Measurements from ENCODE around the gene R3HDM2. TPM values are rescaled to one million over a fixed set of nuclear protein-coding genes. Genes with fewer than 3 reads are reported as not detected.
A peak's percentile ranks its signal among the peaks of the same experiment; 100 is the strongest.

R3HDM2 gene
- total and polyA plus RNA-seq, 2 experiments from 2014 or later, result 13.4 to 28.7 TPM

GRCh38 chr12:57237596-57237931 lies 193.3 kb downstream of the R3HDM2 start:
- no peak for TF ChIP-seq EZH2phosphoT487 (IDR thresholded peaks at IDR 0.05; ENCODE audit: low read depth, severe bottlenecking, unreplicated experiment)
- TF ChIP-seq EZH2 (IDR thresholded peaks at IDR 0.05; ENCODE audit: borderline replicate concordance), result no peak
- TF ChIP-seq, protein P1, sequence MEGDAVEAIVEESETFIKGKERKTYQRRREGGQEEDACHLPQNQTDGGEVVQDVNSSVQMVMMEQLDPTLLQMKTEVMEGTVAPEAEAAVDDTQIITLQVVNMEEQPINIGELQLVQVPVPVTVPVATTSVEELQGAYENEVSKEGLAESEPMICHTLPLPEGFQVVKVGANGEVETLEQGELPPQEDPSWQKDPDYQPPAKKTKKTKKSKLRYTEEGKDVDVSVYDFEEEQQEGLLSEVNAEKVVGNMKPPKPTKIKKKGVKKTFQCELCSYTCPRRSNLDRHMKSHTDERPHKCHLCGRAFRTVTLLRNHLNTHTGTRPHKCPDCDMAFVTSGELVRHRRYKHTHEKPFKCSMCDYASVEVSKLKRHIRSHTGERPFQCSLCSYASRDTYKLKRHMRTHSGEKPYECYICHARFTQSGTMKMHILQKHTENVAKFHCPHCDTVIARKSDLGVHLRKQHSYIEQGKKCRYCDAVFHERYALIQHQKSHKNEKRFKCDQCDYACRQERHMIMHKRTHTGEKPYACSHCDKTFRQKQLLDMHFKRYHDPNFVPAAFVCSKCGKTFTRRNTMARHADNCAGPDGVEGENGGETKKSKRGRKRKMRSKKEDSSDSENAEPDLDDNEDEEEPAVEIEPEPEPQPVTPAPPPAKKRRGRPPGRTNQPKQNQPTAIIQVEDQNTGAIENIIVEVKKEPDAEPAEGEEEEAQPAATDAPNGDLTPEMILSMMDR (IDR thresholded peaks at IDR 0.05; ENCODE audit: poor library complexity), result no peak
- H3K4me2 ChIP-seq, result peak overlapping the region; percentile 100
- H3K27ac ChIP-seq, result no peak overlapping the region
- H3K79me2 ChIP-seq, result no peaks in the 10 kb centered on the region
- H3K9me3 ChIP-seq (ENCODE audit: low read depth), result no peaks in the 10 kb centered on the region
- H3K4me3 ChIP-seq, result no peak overlapping the region
- no peak for DNase-seq (ENCODE audit: low spot score)
- WGBS (ENCODE audit: low lambda C conversion rate, missing lambda C conversion rate), result 47% methylated on average over 5 of the region's 5 CpGs
- no peaks in the 10 kb centered on the region for H3K36me3 ChIP-seq (replicated peaks; ENCODE audit: insufficient read depth, low read depth)
- H3K4me1 ChIP-seq (ENCODE audit: insufficient read depth), result peaks cover 45% of the 10 kb centered on the region
- peaks cover 5% of the 10 kb centered on the region for H4K20me1 ChIP-seq (ENCODE audit: insufficient read depth, poor library complexity, severe bottlenecking)
- no peaks in the 10 kb centered on the region for H3K9me2 ChIP-seq (replicated peaks; ENCODE audit: insufficient read depth)
- peaks cover 71% of the 10 kb centered on the region for H3K27me3 ChIP-seq
- no peak overlapping the region for H2AFZ ChIP-seq

GRCh38 chr12:57236925-57237595 lies 193.8 kb downstream of the R3HDM2 start:
- no peak overlapping the region for H3K27ac ChIP-seq
- H2AFZ ChIP-seq, result no peak overlapping the region
- no peaks in the 10 kb centered on the region for H3K9me3 ChIP-seq (ENCODE audit: low read depth)
- DNase-seq (ENCODE audit: low spot score), result no peak
- H4K20me1 ChIP-seq (ENCODE audit: insufficient read depth, poor library complexity, severe bottlenecking), result peaks cover 2% of the 10 kb centered on the region
- H3K4me1 ChIP-seq (ENCODE audit: insufficient read depth), result peaks cover 41% of the 10 kb centered on the region
- peaks cover 66% of the 10 kb centered on the region for H3K27me3 ChIP-seq
- no peaks in the 10 kb centered on the region for H3K36me3 ChIP-seq (replicated peaks; ENCODE audit: insufficient read depth, low read depth)
- no peak for TF ChIP-seq EZH2 (IDR thresholded peaks at IDR 0.05; ENCODE audit: borderline replicate concordance)
- TF ChIP-seq, protein P1 (IDR thresholded peaks at IDR 0.05; ENCODE audit: poor library complexity), result no peak
- no peak for TF ChIP-seq EZH2phosphoT487 (IDR thresholded peaks at IDR 0.05; ENCODE audit: low read depth, severe bottlenecking, unreplicated experiment)
- peak overlapping the region; percentile 100 for H3K4me2 ChIP-seq
- H3K9me2 ChIP-seq (replicated peaks; ENCODE audit: insufficient read depth), result no peaks in the 10 kb centered on the region
- 47% methylated on average over 9 of the region's 9 CpGs for WGBS (ENCODE audit: low lambda C conversion rate, missing lambda C conversion rate)
- H3K79me2 ChIP-seq, result no peaks in the 10 kb centered on the region
- no peak overlapping the region for H3K4me3 ChIP-seq

- Histone ChIP-seq H3K4me3 (no peak overlapping the region), H3K36me3 (replicated peaks; ENCODE audit: insufficient read depth, low read depth) (no peaks in the 10 kb centered on the region), H3K27ac (no peak overlapping the region), H3K4me1 (ENCODE audit: insufficient read depth) (peaks cover 35% of the 10 kb centered on the region), H3K79me2 (peaks cover 5% of the 10 kb centered on the region), H3K9me2 (replicated peaks; ENCODE audit: insufficient read depth) (no peaks in the 10 kb centered on the region), H4K20me1 (ENCODE audit: insufficient read depth, poor library complexity, severe bottlenecking) (no peaks in the 10 kb centered on the region), H3K27me3 (peaks cover 59% of the 10 kb centered on the region), H2AFZ (no peak overlapping the region), H3K9me3 (ENCODE audit: low read depth) (no peaks in the 10 kb centered on the region), H3K4me2 (no peak overlapping the region)
- peak; percentile 13 for DNase-seq (ENCODE audit: low spot score)
- TF ChIP-seq EZH2phosphoT487 (IDR thresholded peaks at IDR 0.05; ENCODE audit: low read depth, severe bottlenecking, unreplicated experiment) (no peak), EZH2 (IDR thresholded peaks at IDR 0.05; ENCODE audit: borderline replicate concordance) (no peak)
- TF ChIP-seq, protein P1 (IDR thresholded peaks at IDR 0.05; ENCODE audit: poor library complexity), result no peak
- WGBS (ENCODE audit: low lambda C conversion rate, missing lambda C conversion rate), result 52% methylated on average over 37 of the region's 40 CpGs
These were observed 194.5 kb downstream of the R3HDM2 start for GRCh38 chr12:57236201-57236924.
